Memory B cell (primary cell): ENCODE data around the gene FANCM.
"Not testable (repeated sequence)": the region's sequence is repeated elsewhere in the genome, so short reads cannot be mapped to it uniquely, and the experiment has no call there.

Experiments used
- ATAC-seq: fragments of 150-1000 bp; cut with Tn5 transposase; 2 replicates; pipeline ENCODE4 v1.10.0; 2021; ENCODE audit warnings: low read depth, mild to moderate bottlenecking, moderate library complexity
- DNase-seq, 2 donors: peaks; one replicate each; pipeline ENCODE4 v3.0.0; 2022; ENCODE audit warnings: low spot score in 2 of 2
- H3K27ac Mint-ChIP-seq: one replicate; pipeline ENCODE4 v1.8.0; 2022; ENCODE audit warnings: mild to moderate bottlenecking, moderate library complexity, mixed read lengths
- H3K27me3 Mint-ChIP-seq: one replicate; pipeline ENCODE4 v1.8.0; 2022; ENCODE audit warnings: mixed read lengths
- H3K36me3 Mint-ChIP-seq: one replicate; pipeline ENCODE4 v1.8.0; 2022; ENCODE audit warnings: mild to moderate bottlenecking, mixed read lengths
- H3K4me1 Mint-ChIP-seq: one replicate; pipeline ENCODE4 v1.8.0; 2022; ENCODE audit warnings: mixed read lengths
- H3K4me3 Mint-ChIP-seq: one replicate; pipeline ENCODE4 v1.8.0; 2022; ENCODE audit warnings: mild to moderate bottlenecking, moderate library complexity, mixed read lengths
- H3K9me3 Mint-ChIP-seq: one replicate; pipeline ENCODE4 v1.8.0; 2022; ENCODE audit warnings: mixed read lengths

Gene FANCM

DNA sequence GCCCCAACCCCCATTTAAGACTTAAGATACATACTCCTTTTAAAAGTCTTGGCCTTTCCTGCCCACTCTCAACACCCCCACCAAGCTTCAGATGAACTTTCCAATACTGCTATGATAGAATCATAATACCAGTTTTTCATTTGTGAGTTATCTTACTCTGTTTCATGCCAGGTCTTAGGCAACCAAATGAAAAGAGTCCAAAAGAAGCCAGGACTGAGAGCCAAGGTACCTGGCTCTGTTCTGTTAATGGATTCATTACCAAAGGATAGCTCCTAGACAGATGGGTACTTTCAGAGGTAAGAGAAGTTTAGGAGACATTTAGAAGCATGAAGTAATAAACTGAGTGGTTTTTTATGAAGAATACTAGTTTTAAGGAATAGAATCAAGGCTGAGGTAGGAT, 34.2 kb downstream of the FANCM start:
- H3K27ac Mint-ChIP-seq, result no peak overlapping the region
- H3K4me1 Mint-ChIP-seq, result no peaks in the 10 kb centered on the region
- no peaks in the 10 kb centered on the region for H3K27me3 Mint-ChIP-seq
- peaks cover 4% of the 10 kb centered on the region for H3K36me3 Mint-ChIP-seq
- DNase-seq (no peak), ATAC-seq (no peak)
- no peaks in the 10 kb centered on the region for H3K9me3 Mint-ChIP-seq
- H3K4me3 Mint-ChIP-seq, result no peak overlapping the region

DNA sequence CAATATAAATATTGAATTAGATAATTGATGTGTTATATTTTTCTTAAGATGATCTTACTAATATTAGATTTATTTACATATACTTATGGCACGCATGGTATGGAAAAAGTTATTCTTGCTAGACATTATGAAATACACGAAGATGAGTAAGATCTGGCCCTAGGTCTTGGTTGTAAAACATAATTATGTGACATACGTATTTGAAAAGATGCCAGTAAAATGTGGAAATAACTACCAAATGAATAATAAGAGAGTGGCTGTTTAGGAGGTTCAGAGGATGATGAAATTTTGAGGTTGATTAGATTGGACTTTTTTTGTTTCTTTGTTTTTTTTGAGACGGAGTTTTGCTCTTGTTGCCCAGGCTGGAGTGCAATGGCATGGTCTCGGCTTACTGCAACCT, 41.3 kb downstream of the FANCM start:
- peak overlapping the region; percentile 7 for H3K27ac Mint-ChIP-seq
- peaks cover 5% of the 10 kb centered on the region for H3K36me3 Mint-ChIP-seq
- no peak overlapping the region for H3K4me3 Mint-ChIP-seq
- no peaks in the 10 kb centered on the region for H3K4me1 Mint-ChIP-seq
- DNase-seq (no peak), ATAC-seq (no peak)
- H3K9me3 Mint-ChIP-seq, result no peaks in the 10 kb centered on the region
- H3K27me3 Mint-ChIP-seq, result no peaks in the 10 kb centered on the region

DNA sequence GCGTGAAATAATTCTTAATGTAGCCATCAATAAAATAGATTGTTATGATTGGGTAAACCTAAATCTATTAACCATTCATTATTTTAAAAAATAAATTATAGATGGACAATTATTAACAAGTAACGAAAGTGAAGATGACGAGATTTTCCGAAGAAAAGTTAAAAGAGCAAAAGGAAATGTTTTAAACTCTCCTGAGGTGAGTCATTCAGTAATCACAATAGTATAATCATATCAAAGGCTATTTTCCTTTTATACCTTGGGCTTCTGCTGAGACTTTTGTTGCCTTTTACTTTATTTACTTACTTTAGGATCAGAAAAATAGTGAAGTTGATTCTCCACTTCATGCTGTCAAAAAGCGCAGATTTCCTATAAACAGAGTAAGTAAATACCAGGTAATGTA, 45.6 kb downstream of the FANCM start:
- DNase-seq (no peak), ATAC-seq (no peak)
- Mint-ChIP-seq H3K4me1 (no peaks in the 10 kb centered on the region), H3K36me3 (peaks cover 8% of the 10 kb centered on the region), H3K27me3 (no peaks in the 10 kb centered on the region), H3K9me3 (no peaks in the 10 kb centered on the region), H3K27ac (no peak overlapping the region), H3K4me3 (no peak overlapping the region)

DNA sequence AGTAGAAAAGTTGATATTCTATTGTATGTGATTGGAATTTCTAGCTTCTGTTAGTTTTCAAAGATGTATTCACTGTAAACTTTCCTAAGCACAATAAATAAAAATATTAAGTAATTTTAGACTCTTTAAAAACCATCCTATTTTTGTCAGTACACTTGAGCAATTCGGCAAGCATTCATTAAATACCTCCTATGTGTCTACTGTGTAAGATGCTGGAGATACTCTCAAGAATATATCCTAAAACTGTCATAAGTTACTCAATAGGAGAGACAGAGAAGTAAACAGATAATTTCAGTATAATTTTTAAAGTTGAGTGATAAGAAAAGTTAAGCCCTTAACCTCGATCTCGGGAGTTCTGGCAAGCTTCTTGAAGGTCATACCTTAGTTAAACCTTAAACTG, 46.1 kb downstream of the FANCM start:
- no peak overlapping the region for H3K4me3 Mint-ChIP-seq
- ATAC-seq (no peak), DNase-seq (no peak)
- H3K27me3 Mint-ChIP-seq, result no peaks in the 10 kb centered on the region
- H3K4me1 Mint-ChIP-seq, result no peaks in the 10 kb centered on the region
- H3K36me3 Mint-ChIP-seq, result peaks cover 11% of the 10 kb centered on the region
- H3K9me3 Mint-ChIP-seq, result no peaks in the 10 kb centered on the region
- no peak overlapping the region for H3K27ac Mint-ChIP-seq

DNA sequence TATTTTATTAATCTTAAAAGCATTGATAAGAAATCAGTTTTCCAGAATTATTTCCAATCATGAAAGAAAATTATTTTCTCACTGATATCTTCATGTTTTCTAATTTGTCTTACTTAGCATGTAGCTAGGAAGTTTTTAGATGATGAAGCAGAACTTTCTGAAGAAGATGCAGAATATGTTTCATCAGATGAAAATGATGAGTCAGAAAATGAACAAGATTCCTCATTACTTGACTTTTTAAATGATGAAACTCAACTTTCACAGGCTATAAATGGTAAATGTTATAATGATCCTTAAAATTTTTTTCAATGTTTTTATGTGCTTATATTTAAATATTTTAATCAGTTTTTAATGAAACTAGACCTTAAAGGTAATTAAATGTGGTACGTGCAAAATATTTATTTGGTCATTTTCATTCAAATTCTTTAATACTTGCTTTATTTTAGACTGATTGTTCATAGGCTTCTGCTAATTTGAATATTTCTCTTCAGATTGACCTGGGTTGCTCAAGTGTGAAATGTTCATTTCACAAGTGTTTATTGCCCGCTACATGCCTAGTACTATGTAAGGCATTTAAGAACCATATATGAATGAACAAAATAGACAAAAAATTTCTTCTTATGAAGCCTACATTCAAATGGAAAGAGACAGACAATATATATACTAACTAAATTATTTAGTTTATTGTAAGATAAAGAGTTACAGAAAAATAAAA, 49.5 kb downstream of the FANCM start:
- Mint-ChIP-seq H3K36me3 (peaks cover 15% of the 10 kb centered on the region), H3K9me3 (no peaks in the 10 kb centered on the region), H3K4me3 (no peak overlapping the region), H3K4me1 (no peaks in the 10 kb centered on the region), H3K27ac (no peak overlapping the region), H3K27me3 (no peaks in the 10 kb centered on the region)
- ATAC-seq, result no peak
- no peak for DNase-seq

DNA sequence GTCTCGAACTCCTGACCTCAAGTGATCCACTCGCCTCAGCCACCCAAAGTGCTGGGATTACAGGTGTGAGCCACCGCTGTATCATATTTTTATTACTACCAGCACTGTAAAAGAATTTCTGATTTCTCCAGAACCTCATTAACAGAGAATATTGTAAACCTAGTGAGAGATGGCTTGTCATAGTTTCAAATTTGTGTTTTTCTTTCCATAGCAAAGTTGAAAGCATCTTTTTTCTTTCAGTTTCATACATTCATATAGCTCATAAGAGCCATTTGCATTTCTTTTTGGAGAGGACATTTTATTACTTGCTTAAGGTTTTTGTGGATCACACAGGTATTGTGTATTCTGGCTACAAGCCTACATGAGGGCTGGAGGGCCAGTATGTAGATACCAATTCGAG, 59.2 kb downstream of the FANCM start:
- no peak overlapping the region for H3K4me3 Mint-ChIP-seq
- H3K9me3 Mint-ChIP-seq, result no peaks in the 10 kb centered on the region
- H3K27me3 Mint-ChIP-seq, result no peaks in the 10 kb centered on the region
- H3K27ac Mint-ChIP-seq, result no peak overlapping the region
- no peaks in the 10 kb centered on the region for H3K4me1 Mint-ChIP-seq
- ATAC-seq (no peak), DNase-seq (no peak)
- H3K36me3 Mint-ChIP-seq, result peaks cover 13% of the 10 kb centered on the region

DNA sequence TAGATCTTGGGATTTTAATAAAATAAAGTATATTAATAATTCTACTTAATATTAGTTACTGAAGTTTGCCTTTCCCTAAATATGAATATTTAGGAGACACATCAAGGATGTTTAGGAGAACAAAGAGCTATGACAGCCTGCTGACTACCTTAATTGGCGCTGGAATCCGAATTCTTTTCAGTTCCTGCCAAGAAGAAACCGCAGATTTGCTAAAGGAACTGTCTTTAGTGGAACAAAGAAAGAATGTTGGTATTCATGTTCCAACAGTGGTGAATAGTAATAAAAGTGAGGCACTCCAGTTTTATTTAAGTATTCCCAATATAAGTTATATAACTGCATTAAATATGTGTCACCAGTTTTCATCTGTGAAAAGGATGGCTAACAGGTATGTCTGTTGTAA, 62.8 kb downstream of the FANCM start:
- H3K27ac Mint-ChIP-seq, result no peak overlapping the region
- H3K27me3 Mint-ChIP-seq, result no peaks in the 10 kb centered on the region
- no peaks in the 10 kb centered on the region for H3K9me3 Mint-ChIP-seq
- peaks cover 16% of the 10 kb centered on the region for H3K36me3 Mint-ChIP-seq
- no peak for DNase-seq
- H3K4me1 Mint-ChIP-seq, result no peaks in the 10 kb centered on the region
- no peak overlapping the region for H3K4me3 Mint-ChIP-seq
- ATAC-seq, result no peak

DNA sequence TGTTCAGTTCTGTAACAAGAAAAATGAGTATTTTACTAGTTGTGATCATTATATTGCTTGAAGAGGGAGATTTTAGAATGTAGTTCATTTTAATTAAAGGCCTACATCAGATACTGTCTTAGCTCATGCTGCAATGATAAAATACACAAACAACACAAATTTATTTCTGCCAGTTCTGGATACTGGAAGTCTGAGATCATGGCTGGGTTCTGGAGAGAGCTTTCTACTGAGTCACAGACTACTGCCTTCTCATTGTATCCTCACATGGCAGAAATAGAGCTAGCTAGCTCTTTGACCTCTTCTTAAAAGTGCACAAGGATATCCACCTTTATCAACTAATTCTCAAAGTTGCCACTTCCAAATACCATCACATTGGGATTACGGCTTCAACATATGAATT, 63.5 kb downstream of the FANCM start:
- no peak overlapping the region for H3K4me3 Mint-ChIP-seq
- peaks cover 16% of the 10 kb centered on the region for H3K36me3 Mint-ChIP-seq
- DNase-seq, result no peak
- H3K27me3 Mint-ChIP-seq, result no peaks in the 10 kb centered on the region
- peak overlapping the region; percentile 22 for H3K27ac Mint-ChIP-seq
- ATAC-seq, result no peak
- no peaks in the 10 kb centered on the region for H3K9me3 Mint-ChIP-seq
- no peaks in the 10 kb centered on the region for H3K4me1 Mint-ChIP-seq

DNA sequence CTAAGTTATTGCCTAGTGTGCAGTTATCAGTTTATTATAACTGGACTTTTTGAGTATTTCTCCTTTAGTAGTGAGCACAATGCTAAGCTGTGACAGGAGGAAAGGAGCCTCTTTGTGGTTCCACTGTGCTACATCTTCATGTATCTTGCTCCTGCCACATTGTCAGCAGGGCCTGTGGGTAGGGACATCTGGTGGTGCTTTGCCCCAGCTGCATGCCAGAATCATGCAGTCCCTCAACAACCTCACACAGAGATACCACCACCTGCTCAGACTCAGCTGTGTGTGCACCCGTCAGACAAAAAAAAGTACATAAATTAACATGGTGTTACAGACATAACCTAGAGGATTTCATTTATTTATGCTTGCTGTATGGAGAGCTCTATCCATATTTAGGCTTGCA, 66.2 kb downstream of the FANCM start:
- peaks cover 13% of the 10 kb centered on the region for H3K36me3 Mint-ChIP-seq
- H3K27ac Mint-ChIP-seq, result no peak overlapping the region
- no peak for DNase-seq
- peak; percentile 45 for ATAC-seq
- H3K27me3 Mint-ChIP-seq, result no peaks in the 10 kb centered on the region
- no peak overlapping the region for H3K4me3 Mint-ChIP-seq
- no peaks in the 10 kb centered on the region for H3K4me1 Mint-ChIP-seq
- H3K9me3 Mint-ChIP-seq, result no peaks in the 10 kb centered on the region

DNA sequence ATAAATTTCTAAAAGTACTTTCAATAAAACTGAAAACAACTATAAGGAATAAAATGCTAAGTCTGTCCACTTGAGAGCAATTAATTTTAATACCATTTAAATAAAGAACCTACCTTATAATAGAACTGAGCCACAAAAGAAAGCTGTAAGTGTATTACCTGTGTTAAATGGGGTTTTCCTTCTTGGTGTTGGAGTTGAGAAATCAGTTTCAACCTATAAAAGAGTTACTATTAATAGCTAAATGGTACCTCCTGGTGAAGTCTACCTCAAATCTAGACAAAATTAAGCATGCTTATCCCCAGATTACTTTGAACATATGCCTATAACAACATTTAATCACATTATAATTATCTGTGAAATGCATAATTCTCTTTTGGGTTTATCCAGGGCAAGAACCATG, 68.5 kb downstream of the FANCM start:
- H3K9me3 Mint-ChIP-seq, result no peaks in the 10 kb centered on the region
- H3K27ac Mint-ChIP-seq, result no peak overlapping the region
- H3K27me3 Mint-ChIP-seq, result no peaks in the 10 kb centered on the region
- ATAC-seq (no peak), DNase-seq (no peak)
- peaks cover 18% of the 10 kb centered on the region for H3K36me3 Mint-ChIP-seq
- no peaks in the 10 kb centered on the region for H3K4me1 Mint-ChIP-seq
- no peak overlapping the region for H3K4me3 Mint-ChIP-seq

DNA sequence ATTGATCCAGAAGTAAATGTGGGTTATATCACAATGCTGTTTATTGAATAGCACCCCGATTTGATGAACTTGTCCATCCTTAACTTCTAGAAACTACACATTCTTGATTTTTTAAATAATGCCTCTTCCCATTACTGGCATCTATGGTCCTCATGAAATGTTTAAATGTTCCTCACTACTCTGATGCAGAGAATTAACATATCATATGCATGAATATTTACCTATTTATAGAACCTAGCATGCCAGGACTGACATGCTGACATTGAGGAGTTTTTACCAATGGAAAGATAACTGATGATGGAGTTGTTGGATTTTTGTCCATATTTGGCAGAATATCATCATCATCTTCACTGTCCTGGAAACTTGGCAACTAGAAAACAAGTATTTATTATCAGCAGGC, 74.4 kb downstream of the FANCM start:
- H3K36me3 Mint-ChIP-seq, result peaks cover 35% of the 10 kb centered on the region

DNA sequence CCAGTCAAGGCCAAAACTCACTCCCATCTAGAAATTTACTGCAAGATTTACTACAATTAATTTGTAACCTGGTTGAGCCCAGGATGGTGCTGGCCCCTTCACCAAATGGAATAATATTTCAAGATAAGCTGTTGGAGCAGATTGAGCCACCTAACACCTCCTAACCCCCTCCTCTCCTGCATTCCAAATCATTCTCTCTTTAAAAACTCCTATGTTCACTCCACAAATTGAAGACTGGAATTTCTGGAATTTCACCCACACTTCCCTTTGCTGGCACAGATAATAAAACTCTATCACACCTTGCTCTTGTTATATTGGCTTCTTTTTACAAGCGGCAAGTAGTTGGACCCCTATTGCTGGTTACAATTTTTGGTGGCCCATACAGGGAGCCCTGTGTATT, 75.6 kb downstream of the FANCM start:
- H3K9me3 Mint-ChIP-seq, result no peaks in the 10 kb centered on the region
- no peak for DNase-seq

More for the DNA sequence above, 74.4 kb downstream of the FANCM start:
- H3K4me3 Mint-ChIP-seq, result no peak overlapping the region
- ATAC-seq (no peak), DNase-seq (no peak)
- peak overlapping the region; percentile 25 for H3K27ac Mint-ChIP-seq
- no peaks in the 10 kb centered on the region for H3K27me3 Mint-ChIP-seq
- no peaks in the 10 kb centered on the region for H3K4me1 Mint-ChIP-seq
- H3K9me3 Mint-ChIP-seq, result no peaks in the 10 kb centered on the region

DNA sequence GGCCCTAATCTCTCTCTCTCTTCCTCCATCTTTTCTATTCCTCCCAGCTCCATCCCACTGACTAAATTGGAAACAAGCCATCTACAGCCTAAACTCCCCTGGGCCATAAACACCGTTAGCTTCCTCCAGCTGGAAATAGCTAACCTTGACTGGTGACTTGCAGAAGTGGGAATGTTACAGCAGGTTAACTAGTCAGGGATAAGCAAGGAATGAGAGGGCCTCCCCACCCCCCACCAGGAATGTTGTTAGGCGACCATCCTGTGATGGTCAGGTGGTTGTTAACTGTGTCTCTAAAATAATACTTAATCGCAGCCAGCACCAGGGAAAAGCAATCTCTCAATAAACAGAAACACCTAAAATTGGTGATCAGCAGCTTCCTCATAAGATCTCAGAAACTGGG, 76.5 kb downstream of the FANCM start:
- H3K36me3 Mint-ChIP-seq, result peaks cover 30% of the 10 kb centered on the region
- no peaks in the 10 kb centered on the region for H3K4me1 Mint-ChIP-seq
- no peak overlapping the region for H3K27ac Mint-ChIP-seq
- no peak overlapping the region for H3K4me3 Mint-ChIP-seq
- no peak for ATAC-seq
- H3K27me3 Mint-ChIP-seq, result no peaks in the 10 kb centered on the region
- no peaks in the 10 kb centered on the region for H3K9me3 Mint-ChIP-seq
- no peak for DNase-seq

More for the DNA sequence above, 75.6 kb downstream of the FANCM start:
- H3K4me1 Mint-ChIP-seq, result no peaks in the 10 kb centered on the region
- H3K36me3 Mint-ChIP-seq, result peaks cover 33% of the 10 kb centered on the region
- H3K27me3 Mint-ChIP-seq, result no peaks in the 10 kb centered on the region
- H3K4me3 Mint-ChIP-seq, result no peak overlapping the region
- ATAC-seq, result no peak
- H3K27ac Mint-ChIP-seq, result no peak overlapping the region

DNA sequence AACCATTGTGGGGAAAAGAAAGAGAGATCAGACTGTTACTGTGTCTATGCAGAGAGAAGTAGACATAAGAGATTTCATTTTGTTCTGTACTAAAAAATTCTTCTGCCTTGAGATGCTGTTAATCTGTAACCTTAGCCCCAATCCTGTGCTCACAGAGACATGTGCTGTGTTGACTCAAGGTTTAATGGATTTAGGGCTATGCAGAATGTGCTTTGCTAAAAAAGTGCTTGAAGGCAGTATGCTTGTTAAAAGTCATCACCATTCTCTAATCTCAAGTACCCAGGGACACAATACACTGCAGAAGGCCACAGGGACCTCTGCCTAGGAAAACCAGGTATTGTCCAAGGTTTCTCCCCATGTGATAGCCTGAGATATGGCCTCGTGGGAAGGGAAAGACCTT, 78.0 kb downstream of the FANCM start:
- Mint-ChIP-seq H3K27ac (peak overlapping the region; percentile 45), H3K36me3 (peaks cover 27% of the 10 kb centered on the region)
- not testable (repeated sequence) for DNase-seq, H3K9me3 Mint-ChIP-seq, H3K27me3 Mint-ChIP-seq, H3K4me3 Mint-ChIP-seq, H3K4me1 Mint-ChIP-seq, ATAC-seq

DNA sequence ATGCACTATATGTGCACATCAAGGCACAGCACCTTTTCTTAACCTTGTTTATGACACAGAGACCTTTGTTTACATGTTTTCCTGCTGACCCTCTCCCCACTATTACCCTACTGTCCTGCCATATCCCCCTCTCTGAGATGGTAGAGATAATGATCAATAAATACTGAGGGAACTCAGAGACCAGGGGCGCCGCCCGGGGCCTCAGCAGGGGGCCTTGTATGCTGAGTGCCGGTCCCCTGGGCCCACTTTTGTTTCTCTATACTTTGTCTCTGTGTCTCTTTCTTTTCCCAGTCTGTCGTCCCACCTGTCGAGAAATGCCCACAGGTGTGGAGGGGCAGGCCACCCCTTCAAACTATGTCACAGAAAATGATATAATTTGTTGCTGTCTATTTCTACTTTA, 78.6 kb downstream of the FANCM start:
- H3K36me3 Mint-ChIP-seq, result peaks cover 23% of the 10 kb centered on the region
- not testable (repeated sequence) for H3K4me1 Mint-ChIP-seq, H3K27me3 Mint-ChIP-seq, H3K4me3 Mint-ChIP-seq, H3K27ac Mint-ChIP-seq, DNase-seq, ATAC-seq, H3K9me3 Mint-ChIP-seq
